22Rv1 (cell line): Measurements from ENCODE around the gene HELZ.

Experiments
- H3K27ac ChIP-seq: fragments of 450-650 bp; 2 replicates; pipeline ENCODE4 v1.5.1; 2017
- ZFX ChIP-seq: fragments of 450-650 bp; IDR thresholded peaks from 2 replicates; pipeline ENCODE4 v1.6.1; 2017; ENCODE audit warnings: antibody characterized with exemption, borderline replicate concordance
- TF ChIP-seq, protein P1 (sequence below): fragments of 450-650 bp; IDR thresholded peaks from 2 replicates; pipeline ENCODE4 v1.5.1; 2017; ENCODE audit warnings: mild to moderate bottlenecking

HELZ gene

DNA sequence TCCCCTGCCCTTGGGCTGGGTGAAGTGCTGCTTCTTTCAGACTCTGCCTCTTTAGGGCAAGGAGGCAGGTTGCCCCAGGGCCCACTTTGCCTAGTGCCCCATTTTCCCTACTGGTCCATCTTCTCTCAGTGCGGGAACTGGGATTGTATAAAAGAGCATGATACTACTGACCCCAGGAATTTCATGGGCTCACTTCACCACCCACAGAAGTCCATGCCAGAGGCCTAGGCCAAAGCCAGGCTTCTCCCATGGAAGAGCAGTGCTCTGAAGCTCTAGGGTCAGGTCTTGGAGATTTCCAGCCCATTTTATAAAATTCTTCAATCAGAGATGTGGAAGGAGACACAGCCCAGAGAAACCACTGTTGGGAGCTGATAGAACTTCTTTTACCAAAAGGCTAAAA, 194.9 kb downstream of the HELZ start:
- TF ChIP-seq, protein P1, sequence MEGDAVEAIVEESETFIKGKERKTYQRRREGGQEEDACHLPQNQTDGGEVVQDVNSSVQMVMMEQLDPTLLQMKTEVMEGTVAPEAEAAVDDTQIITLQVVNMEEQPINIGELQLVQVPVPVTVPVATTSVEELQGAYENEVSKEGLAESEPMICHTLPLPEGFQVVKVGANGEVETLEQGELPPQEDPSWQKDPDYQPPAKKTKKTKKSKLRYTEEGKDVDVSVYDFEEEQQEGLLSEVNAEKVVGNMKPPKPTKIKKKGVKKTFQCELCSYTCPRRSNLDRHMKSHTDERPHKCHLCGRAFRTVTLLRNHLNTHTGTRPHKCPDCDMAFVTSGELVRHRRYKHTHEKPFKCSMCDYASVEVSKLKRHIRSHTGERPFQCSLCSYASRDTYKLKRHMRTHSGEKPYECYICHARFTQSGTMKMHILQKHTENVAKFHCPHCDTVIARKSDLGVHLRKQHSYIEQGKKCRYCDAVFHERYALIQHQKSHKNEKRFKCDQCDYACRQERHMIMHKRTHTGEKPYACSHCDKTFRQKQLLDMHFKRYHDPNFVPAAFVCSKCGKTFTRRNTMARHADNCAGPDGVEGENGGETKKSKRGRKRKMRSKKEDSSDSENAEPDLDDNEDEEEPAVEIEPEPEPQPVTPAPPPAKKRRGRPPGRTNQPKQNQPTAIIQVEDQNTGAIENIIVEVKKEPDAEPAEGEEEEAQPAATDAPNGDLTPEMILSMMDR, result no peak
- no peak for TF ChIP-seq ZFX
- no peak overlapping the region for H3K27ac ChIP-seq

- no peak overlapping the region for H3K27ac ChIP-seq
- TF ChIP-seq, protein P1, result no peak
- TF ChIP-seq ZFX, result no peak
Observed at GRCh38 chr17:67049025-67049739, 195.8 kb downstream of the HELZ start.

GRCh38 chr17:67047382-67047781, 197.6 kb downstream of the HELZ start:
- H3K27ac ChIP-seq, result no peak overlapping the region
- TF ChIP-seq, protein P1, result no peak
- no peak for TF ChIP-seq ZFX

DNA sequence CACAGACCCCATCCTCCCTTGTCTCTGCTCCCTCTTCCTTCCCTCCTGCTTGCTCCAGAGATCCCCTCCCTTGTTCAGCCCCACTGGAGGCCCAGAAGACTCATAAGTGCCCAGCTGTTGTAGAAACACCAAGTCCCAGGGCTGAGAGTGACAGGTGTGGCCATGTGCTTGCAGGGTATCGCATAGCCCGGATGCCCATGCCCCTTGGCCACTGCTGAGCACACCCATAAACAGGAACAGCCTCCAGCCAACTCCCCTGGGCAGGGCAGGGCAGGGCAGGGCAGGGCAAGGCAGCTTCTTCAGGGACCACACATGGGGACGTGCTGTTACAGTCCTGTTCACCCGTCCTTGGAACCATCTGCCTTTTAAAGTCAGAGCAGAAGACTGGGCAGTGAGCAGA, 198.6 kb downstream of the HELZ start:
- TF ChIP-seq ZFX, result no peak
- TF ChIP-seq, protein P1, result no peak
- H3K27ac ChIP-seq, result no peak overlapping the region

GRCh38 chr17:67044940-67045339, 200.1 kb downstream of the HELZ start:
- TF ChIP-seq, protein P1, result no peak
- no peak for TF ChIP-seq ZFX
- no peak overlapping the region for H3K27ac ChIP-seq

DNA sequence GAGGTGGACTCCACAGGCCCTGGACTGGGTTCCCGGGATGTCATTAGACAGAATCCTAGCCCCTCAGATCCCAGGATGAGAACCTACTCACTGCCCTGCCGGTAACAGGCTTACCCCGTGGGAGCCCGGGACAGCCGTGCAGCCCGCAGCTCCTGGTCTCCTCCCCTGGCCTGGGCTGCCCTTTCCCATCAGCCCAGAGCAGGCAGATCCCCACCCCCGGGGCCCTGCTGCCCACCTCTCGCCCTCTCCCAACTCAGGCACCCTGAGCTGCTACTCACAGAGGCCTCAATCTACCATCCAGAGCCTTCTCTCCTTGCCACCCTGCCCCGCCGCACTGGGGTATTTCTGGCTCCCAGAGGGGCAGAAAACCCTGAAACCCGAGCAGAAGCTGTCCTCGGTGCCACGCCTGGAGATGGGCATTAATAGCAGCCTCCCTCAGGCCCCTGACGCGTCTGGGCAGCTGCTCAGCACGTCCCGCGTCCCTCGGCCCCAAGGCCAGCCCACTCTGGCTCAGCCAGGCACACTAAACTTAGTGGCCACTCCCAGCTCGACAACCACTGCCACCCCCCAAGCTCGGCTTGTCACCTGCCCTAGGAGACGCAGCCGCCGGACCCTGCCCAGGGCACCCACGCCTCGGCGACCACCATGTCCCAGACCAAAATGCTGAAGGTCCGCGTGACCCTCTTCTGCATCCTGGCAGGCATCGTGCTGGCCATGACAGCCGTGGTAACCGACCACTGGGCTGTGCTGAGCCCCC, 200.8 kb downstream of the HELZ start, which contains the start of gene CACNG1:
Gene CACNG1 (plus strand): TSS at position 539 of the 757 bp plus-strand sequence. CDS start 107 bp downstream, at position 646.
- TF ChIP-seq ZFX, result no peak
- TF ChIP-seq, protein P1, result no peak
- no peak within 1 kb of the TSS for H3K27ac ChIP-seq

DNA sequence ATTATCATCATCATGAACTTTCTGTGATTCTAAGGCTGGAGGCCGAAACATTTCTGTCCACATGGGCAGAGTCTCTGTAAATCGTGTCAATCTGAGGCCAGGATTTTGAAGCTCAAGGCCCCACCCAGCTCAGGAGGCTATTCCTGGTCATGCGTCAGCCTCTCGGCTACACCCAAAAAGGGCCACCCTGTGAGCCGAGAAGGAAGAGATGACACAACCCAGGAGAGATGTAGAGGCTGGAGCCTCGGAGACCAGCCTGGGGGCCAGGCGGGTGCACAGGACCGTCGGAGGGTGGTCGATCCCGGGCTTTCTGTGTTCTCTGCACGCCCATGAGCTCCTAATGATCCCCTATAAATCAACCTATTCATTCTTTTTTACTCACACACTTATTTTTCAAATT, 201.7 kb downstream of the HELZ start:
- TF ChIP-seq, protein P1, result no peak
- no peak for TF ChIP-seq ZFX
- H3K27ac ChIP-seq, result no peak overlapping the region
